Measurements from ENCODE around the gene FAM53B. TPM values are rescaled to one million over a fixed set of nuclear protein-coding genes. Genes with fewer than 3 reads are reported as not detected.

The FAM53B gene
- total RNA-seq, 1 experiment from 2014 or later: 18.3 TPM

DNA sequence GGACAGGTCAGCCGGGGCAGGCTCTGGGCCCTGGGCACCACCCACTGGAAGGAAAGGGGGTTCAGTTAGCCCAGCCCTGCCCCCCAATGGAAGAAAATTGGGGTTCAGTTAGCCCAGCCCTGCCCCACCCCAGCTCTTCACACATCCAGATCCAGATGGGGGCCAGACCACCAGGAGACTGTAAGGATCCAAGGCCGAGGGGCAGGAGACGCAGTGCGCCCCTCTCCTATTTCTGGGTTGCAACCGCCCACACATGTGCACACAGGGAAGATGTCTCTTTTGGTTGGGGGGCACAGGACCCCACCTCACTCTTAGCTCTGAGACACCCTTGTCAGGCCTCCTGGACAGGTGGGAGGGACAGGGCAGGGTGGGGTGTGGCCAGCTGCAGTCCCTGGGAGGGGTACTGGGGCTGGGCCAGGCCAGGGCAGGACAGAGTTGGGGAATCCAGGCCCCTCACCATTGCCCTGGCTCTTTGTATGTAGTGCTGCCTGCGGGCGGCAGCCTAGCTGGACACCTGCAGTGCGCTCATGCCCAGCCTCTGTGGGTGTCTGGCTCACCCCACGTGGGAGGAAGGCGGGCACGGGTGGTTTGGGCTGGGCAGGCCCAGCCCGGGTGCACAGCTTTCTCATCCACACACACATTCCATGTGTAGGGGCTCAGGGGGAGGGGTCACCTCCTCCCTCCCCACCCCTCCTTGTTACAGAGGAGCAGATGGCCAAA is 141.4 kb downstream of the FAM53B start:
- ChIA-PET POLR2A (ENCODE audit: low non-redundant PET) (no interaction called here), CTCF (no interaction called here)
- TF ChIP-seq, protein P1, sequence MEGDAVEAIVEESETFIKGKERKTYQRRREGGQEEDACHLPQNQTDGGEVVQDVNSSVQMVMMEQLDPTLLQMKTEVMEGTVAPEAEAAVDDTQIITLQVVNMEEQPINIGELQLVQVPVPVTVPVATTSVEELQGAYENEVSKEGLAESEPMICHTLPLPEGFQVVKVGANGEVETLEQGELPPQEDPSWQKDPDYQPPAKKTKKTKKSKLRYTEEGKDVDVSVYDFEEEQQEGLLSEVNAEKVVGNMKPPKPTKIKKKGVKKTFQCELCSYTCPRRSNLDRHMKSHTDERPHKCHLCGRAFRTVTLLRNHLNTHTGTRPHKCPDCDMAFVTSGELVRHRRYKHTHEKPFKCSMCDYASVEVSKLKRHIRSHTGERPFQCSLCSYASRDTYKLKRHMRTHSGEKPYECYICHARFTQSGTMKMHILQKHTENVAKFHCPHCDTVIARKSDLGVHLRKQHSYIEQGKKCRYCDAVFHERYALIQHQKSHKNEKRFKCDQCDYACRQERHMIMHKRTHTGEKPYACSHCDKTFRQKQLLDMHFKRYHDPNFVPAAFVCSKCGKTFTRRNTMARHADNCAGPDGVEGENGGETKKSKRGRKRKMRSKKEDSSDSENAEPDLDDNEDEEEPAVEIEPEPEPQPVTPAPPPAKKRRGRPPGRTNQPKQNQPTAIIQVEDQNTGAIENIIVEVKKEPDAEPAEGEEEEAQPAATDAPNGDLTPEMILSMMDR (conservative IDR thresholded peaks at IDR 0.05; ENCODE audit: low read depth, low read length): no peak
- no peak for TF ChIP-seq EZH2 (IDR thresholded peaks at IDR 0.05; ENCODE audit: borderline replicate concordance, low read depth, low read length, poor library complexity, severe bottlenecking)
- H3K4me3 ChIP-seq (ENCODE audit: low read depth, low read length, poor library complexity, severe bottlenecking): no peak overlapping the region
- H3K36me3 ChIP-seq (ENCODE audit: insufficient read depth, low read length, poor library complexity, severe bottlenecking): no peaks in the 10 kb centered on the region
- BruUV-seq (replicated peaks): no TSS peak
- no peak overlapping the region for H3K27ac ChIP-seq (ENCODE audit: low read depth, low read length, poor library complexity, severe bottlenecking)
- H3K27me3 ChIP-seq (replicated peaks; ENCODE audit: insufficient read depth, low read depth, low read length, poor library complexity): no peaks in the 10 kb centered on the region
- no peaks in the 10 kb centered on the region for H3K4me1 ChIP-seq (ENCODE audit: insufficient read depth, low read length, poor library complexity, severe bottlenecking)
- DNase-seq (ENCODE audit: low spot score): no peak
- H3K9me3 ChIP-seq (ENCODE audit: low read depth, low read length, poor library complexity, severe bottlenecking): no peaks in the 10 kb centered on the region
- intact Hi-C loops (cut with micrococcal nuclease; ENCODE audit: unreplicated experiment): no loop called here

DNA sequence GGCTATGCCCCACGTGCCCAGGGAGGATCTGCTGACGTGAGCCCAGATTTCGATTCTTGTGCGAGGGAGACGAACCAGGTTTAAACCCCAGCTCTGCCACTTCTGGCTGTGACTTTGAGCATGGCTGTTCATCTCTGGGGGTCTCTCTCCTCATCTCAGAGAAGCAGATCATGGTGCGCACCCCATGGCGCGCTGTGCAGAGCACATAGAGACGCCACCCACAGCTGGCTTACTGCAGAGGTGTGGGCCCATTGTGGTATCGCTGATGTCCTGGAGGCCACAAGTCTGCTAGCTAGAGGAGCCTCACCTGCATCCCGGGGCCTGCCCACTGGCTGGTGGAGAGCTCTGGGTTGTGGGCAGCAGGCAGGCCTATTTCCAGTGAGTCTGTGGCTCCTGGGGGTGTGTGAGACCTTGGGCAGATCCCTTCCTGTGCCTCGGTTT is 142.0 kb downstream of the FAM53B start:
- intact Hi-C loops (cut with micrococcal nuclease; ENCODE audit: unreplicated experiment): no loop called here
- POLR2A ChIA-PET (ENCODE audit: low non-redundant PET): no interaction called here
- BruUV-seq (replicated peaks): no TSS peak
- no peak for TF ChIP-seq EZH2 (IDR thresholded peaks at IDR 0.05; ENCODE audit: borderline replicate concordance, low read depth, low read length, poor library complexity, severe bottlenecking)
- TF ChIP-seq, protein P1 (conservative IDR thresholded peaks at IDR 0.05; ENCODE audit: low read depth, low read length): no peak
- no peaks in the 10 kb centered on the region for H3K4me1 ChIP-seq (ENCODE audit: insufficient read depth, low read length, poor library complexity, severe bottlenecking)
- H3K4me3 ChIP-seq (ENCODE audit: low read depth, low read length, poor library complexity, severe bottlenecking): no peak overlapping the region
- H3K27ac ChIP-seq (ENCODE audit: low read depth, low read length, poor library complexity, severe bottlenecking): no peak overlapping the region
- H3K27me3 ChIP-seq (replicated peaks; ENCODE audit: insufficient read depth, low read depth, low read length, poor library complexity): no peaks in the 10 kb centered on the region
- H3K9me3 ChIP-seq (ENCODE audit: low read depth, low read length, poor library complexity, severe bottlenecking): no peaks in the 10 kb centered on the region
- no peak for DNase-seq (ENCODE audit: low spot score)
- H3K36me3 ChIP-seq (ENCODE audit: insufficient read depth, low read length, poor library complexity, severe bottlenecking): no peaks in the 10 kb centered on the region
- CTCF ChIA-PET: no interaction called here

DNA sequence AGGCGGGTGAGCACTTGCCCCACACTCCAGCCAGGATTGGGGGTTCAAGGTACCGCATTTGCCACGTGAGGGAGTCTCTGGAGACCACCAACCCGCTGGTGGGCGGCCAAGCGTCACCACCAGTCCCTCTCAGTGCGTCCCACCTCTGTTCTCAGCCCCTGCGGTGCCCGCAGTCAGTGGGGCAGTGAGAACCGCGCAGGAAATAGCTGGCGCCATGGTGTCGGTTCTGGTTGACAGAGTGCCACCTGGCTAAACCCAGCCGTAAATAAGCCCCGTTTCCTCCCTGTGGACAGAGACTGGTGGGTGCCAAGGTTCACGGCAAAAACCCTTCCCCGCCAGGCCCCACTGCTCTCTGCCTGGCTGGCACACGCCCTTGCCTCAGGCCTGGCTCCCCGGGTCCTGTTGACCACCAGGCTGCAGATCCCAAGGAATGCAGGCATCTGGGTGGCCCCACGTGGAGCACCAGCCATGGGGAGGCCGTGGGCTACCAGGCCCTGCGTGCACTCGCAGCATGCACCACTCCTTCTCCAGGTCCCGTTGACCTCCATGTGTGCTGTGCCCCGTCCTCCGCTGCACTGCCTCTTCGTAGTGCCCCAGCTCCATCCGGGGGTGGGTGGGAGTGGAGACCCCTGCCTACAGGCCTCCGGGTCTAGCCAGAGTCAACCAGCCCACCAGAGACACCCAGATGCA is 142.6 kb downstream of the FAM53B start:
- no peaks in the 10 kb centered on the region for H3K36me3 ChIP-seq (ENCODE audit: insufficient read depth, low read length, poor library complexity, severe bottlenecking)
- CTCF ChIA-PET: no interaction called here
- H3K4me1 ChIP-seq (ENCODE audit: insufficient read depth, low read length, poor library complexity, severe bottlenecking): no peaks in the 10 kb centered on the region
- intact Hi-C loops (cut with micrococcal nuclease; ENCODE audit: unreplicated experiment): no loop called here
- no peak for DNase-seq (ENCODE audit: low spot score)
- POLR2A ChIA-PET (ENCODE audit: low non-redundant PET): interaction anchor here (0.6 kb wide), 1 partner anchor 335 kb away, joined by 6 read pairs; no protein-coding TSS in a partner anchor
- H3K4me3 ChIP-seq (ENCODE audit: low read depth, low read length, poor library complexity, severe bottlenecking): no peak overlapping the region
- H3K27me3 ChIP-seq (replicated peaks; ENCODE audit: insufficient read depth, low read depth, low read length, poor library complexity): no peaks in the 10 kb centered on the region
- no peaks in the 10 kb centered on the region for H3K9me3 ChIP-seq (ENCODE audit: low read depth, low read length, poor library complexity, severe bottlenecking)
- no TSS peak for BruUV-seq (replicated peaks)
- no peak overlapping the region for H3K27ac ChIP-seq (ENCODE audit: low read depth, low read length, poor library complexity, severe bottlenecking)
- no peak for TF ChIP-seq EZH2 (IDR thresholded peaks at IDR 0.05; ENCODE audit: borderline replicate concordance, low read depth, low read length, poor library complexity, severe bottlenecking)
- TF ChIP-seq, protein P1 (conservative IDR thresholded peaks at IDR 0.05; ENCODE audit: low read depth, low read length): no peak

Data from A673 (cell line).